Cardiac muscle cell (in vitro differentiated cells and primary cell): Measurements from ENCODE around the gene SPIB. TPM values are rescaled to one million over a fixed set of nuclear protein-coding genes. Genes with fewer than 3 reads are reported as not detected.
A peak's percentile ranks its signal among the peaks of the same experiment; 100 is the strongest.

ENCODE experiments used
- DNase-seq, 2 donors: peaks; one replicate each; pipeline versions ENCODE4 v3.0.0 to v3.0.0-alpha.2; 2010 to 2017; ENCODE audit warnings: low read depth in 1 of 2, low spot score in 1 of 2
- H3K27ac ChIP-seq: fragments of 200-600 bp; sonication (generic); 2 replicates; pipeline ENCODE4 v1.5.1; 2016
- H3K27me3 ChIP-seq: fragments of 200-600 bp; sonication (generic); 2 replicates; pipeline ENCODE4 v1.6.0; 2016; ENCODE audit warnings: control low read depth
- H3K36me3 ChIP-seq: fragments of 200-600 bp; sonication (generic); 2 replicates; pipeline ENCODE4 v1.5.1; 2016; ENCODE audit warnings: control low read depth
- H3K4me1 ChIP-seq: fragments of 200-600 bp; sonication (generic); 2 replicates; pipeline ENCODE4 v1.8.1; 2017; ENCODE audit warnings: low read depth, mild to moderate bottlenecking, mixed run types
- H3K4me3 ChIP-seq: fragments of 200-600 bp; sonication (generic); 2 replicates; pipeline ENCODE4 v1.5.1; 2016; ENCODE audit warnings: mild to moderate bottlenecking
- H3K9me3 ChIP-seq: fragments of 200-600 bp; sonication (generic); 2 replicates; pipeline ENCODE4 v1.5.1; 2017; ENCODE audit warnings: low read depth, mild to moderate bottlenecking, control low read depth
- polyA plus RNA-seq: library from polyadenylated mRNA; unstranded; fragments of >200 nt; fragmentation: Nextera tagmentation; extraction: Ambion mirVana; gene quantifications from 2 replicates; pipeline ENCODE4 v1.2.1, GENCODE V29; 2016
- total RNA-seq: library from RNA; depleted of rRNA; stranded (reverse); fragments of >200 nt; gene quantifications from 2 replicates; pipeline ENCODE4 v1.2.3, GENCODE V29; 2016
- TF ChIP-seq, protein P1 (sequence below): IDR thresholded peaks from 2 replicates; pipeline ENCODE4 v1.5.1; 2012; ENCODE audit warnings: low read depth, mild to moderate bottlenecking, low read length

Gene SPIB
- total and polyA plus RNA-seq, 2 experiments from 2014 or later = 0.15 to 1.5 TPM

DNA sequence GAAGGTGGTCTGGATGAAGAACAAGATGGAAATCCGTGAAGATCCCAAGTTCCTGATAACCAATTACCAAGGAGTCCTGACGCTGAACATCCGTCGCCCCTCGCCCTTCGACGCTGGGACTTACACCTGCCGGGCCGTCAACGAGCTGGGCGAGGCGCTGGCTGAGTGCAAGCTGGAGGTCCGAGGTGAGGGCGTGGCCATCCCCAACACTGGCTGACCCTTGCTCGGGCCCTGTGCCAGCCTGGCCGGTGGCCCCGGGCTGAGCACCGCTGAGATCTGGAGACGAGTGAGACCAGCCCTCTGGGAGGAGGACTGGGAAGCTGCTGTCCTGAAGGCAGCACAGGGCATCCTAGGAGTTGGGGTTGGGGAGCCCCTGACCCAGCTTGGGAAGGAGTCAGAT lies 45.6 kb downstream of the SPIB start:
- no peaks in the 10 kb centered on the region for H3K27me3 ChIP-seq
- no peaks in the 10 kb centered on the region for H3K4me1 ChIP-seq
- no peaks in the 10 kb centered on the region for H3K9me3 ChIP-seq
- TF ChIP-seq, protein P1, sequence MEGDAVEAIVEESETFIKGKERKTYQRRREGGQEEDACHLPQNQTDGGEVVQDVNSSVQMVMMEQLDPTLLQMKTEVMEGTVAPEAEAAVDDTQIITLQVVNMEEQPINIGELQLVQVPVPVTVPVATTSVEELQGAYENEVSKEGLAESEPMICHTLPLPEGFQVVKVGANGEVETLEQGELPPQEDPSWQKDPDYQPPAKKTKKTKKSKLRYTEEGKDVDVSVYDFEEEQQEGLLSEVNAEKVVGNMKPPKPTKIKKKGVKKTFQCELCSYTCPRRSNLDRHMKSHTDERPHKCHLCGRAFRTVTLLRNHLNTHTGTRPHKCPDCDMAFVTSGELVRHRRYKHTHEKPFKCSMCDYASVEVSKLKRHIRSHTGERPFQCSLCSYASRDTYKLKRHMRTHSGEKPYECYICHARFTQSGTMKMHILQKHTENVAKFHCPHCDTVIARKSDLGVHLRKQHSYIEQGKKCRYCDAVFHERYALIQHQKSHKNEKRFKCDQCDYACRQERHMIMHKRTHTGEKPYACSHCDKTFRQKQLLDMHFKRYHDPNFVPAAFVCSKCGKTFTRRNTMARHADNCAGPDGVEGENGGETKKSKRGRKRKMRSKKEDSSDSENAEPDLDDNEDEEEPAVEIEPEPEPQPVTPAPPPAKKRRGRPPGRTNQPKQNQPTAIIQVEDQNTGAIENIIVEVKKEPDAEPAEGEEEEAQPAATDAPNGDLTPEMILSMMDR = no peak
- no peaks in the 10 kb centered on the region for H3K36me3 ChIP-seq
- no peak for DNase-seq
- H3K4me3 ChIP-seq = no peak overlapping the region
- H3K27ac ChIP-seq = no peak overlapping the region

DNA sequence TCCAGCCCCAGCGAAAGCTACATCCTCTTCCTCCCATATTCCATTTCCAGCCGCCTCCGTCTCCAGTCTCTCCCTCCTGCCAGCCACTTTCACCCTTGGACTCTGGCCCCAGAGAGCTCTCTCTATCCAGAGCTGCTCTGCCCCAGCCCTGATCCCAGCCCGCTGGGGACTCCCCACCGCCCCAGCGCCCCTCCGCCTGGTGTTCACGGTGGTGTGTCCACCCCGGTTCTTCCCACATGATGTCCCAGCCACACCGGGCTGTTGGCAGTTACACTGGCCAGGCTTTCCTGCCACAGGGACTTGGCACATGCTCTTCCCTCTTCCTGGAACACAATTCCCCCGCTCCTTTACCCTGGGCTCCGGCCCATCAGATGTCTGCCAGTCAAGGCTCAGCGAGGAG lies 46.3 kb downstream of the SPIB start:
- no peaks in the 10 kb centered on the region for H3K9me3 ChIP-seq
- no peak for DNase-seq
- H3K27me3 ChIP-seq = no peaks in the 10 kb centered on the region
- no peak overlapping the region for H3K27ac ChIP-seq
- H3K36me3 ChIP-seq = no peaks in the 10 kb centered on the region
- no peaks in the 10 kb centered on the region for H3K4me1 ChIP-seq
- H3K4me3 ChIP-seq = no peak overlapping the region
- TF ChIP-seq, protein P1 = no peak

DNA sequence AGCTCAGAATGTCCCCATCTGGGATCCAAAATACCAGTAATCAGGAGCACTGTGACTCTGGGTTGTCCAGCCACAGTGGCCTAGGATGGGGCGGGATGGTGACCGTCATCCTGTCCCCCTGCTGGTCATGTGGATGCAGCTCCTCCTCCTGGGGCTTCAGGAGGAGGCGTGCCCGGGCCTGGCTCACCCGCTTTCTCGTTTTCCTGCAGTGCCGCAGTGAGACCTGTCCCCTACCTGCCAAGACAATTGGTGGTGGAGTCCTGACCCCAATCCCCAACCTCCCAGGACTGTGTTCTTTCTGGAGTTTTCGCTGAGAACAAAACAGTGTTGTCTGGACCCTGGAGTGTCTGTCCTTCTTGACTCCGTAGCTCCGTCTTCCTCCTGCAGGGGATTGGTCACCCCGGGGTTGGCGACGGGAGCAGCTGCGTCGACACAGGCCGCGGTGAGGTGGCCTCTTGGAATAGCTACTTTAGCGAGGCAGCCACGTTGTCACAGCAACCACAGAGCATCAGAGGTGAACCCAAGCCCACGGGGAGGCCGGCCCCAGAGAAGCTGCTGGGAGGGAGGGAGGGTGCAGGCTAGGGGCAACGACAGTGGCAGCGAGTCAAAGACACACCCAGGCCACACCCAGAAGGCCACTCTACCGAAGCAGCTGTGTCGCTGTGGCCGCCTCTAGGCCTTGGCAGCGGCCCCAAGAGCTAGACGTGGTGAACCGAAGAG lies 47.4 kb downstream of the SPIB start:
- Histone ChIP-seq H3K4me3 (no peak overlapping the region), H3K9me3 (no peaks in the 10 kb centered on the region), H3K36me3 (no peaks in the 10 kb centered on the region), H3K27ac (no peak overlapping the region), H3K27me3 (no peaks in the 10 kb centered on the region), H3K4me1 (no peaks in the 10 kb centered on the region)
- DNase-seq = peak in 1 of 2 donors; percentile 66
- TF ChIP-seq, protein P1 = no peak

DNA sequence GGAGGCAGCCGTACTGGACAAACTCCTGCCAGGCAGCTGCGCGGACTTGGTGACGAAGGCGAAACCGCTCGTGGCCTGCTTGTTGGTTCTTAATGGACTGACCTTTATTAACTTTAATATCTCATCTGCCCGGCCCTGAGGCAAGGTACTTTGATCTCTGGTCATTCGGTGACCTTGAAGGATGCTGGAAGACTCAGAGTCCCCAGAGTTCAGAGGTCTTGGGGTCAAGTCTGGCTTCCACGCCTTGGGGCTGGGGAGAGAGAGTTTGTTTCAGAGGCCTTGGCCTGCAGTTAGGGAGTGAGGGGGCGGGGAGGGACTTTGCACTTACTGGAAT lies 47.9 kb downstream of the SPIB start:
- H3K36me3 ChIP-seq = no peaks in the 10 kb centered on the region
- DNase-seq = no peak
- H3K4me1 ChIP-seq = no peaks in the 10 kb centered on the region
- no peaks in the 10 kb centered on the region for H3K9me3 ChIP-seq
- H3K27ac ChIP-seq = no peak overlapping the region
- H3K4me3 ChIP-seq = no peak overlapping the region
- TF ChIP-seq, protein P1 = no peak
- H3K27me3 ChIP-seq = no peaks in the 10 kb centered on the region

DNA sequence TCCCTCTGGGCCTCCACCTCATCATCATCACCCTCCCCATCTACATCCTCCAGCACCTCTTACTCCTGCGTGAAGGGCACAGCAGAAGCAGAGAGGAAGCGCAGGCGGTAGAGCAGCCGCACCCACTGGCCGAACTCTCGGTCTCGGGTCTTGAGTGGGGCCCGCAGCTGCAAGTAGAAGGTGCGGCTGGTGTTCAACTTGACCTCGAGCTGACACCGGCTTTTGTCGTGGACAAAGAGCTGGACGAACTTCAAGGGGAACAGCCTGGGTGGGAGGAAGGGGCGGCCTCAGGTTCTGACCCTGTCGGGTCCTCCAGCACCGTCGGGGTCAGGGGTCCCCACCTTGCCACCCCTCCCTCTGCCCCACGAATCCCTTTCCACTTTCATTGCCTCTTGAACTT lies 48.8 kb downstream of the SPIB start:
- no peaks in the 10 kb centered on the region for H3K9me3 ChIP-seq
- no peaks in the 10 kb centered on the region for H3K27me3 ChIP-seq
- no peak for DNase-seq
- TF ChIP-seq, protein P1 = no peak
- H3K4me1 ChIP-seq = no peaks in the 10 kb centered on the region
- no peak overlapping the region for H3K4me3 ChIP-seq
- no peak overlapping the region for H3K27ac ChIP-seq
- no peaks in the 10 kb centered on the region for H3K36me3 ChIP-seq
